HepG2 (cell line): ENCODE data around the gene FAM20C. TPM values are rescaled to one million over a fixed set of nuclear protein-coding genes. Genes with fewer than 3 reads are reported as not detected.

ENCODE experiments used
- ATAC-seq: fragments of 200-7000 bp; cut with Tn5 transposase; 3 replicates; pipeline ENCODE4 v1.9.1; 2020; ENCODE audit warnings: mild to moderate bottlenecking, moderate library complexity
- BruUV-seq: library from RNA; stranded (reverse); fragments of 400-500 nt; replicated peaks from 2 replicates; lab custom pipeline; 2021; lab: Mats Ljungman, UMichigan
- CTCF ChIA-PET: fragments of 300-600 bp; formaldehyde crosslinking; extraction: SDS; loops from one replicate; lab custom pipeline; 2021; ENCODE audit warnings: low total read pairs, inconsistent platforms, low intra/inter-chr PET ratio; lab: Yijun Ruan, JAX
- POLR2A ChIA-PET: fragments of 350-600 bp; sonication (Branson Sonifier 250); formaldehyde crosslinking; loops from one replicate; lab custom pipeline; 2020; ENCODE audit warnings: antibody characterized with exemption, inconsistent platforms; lab: Yijun Ruan, JAX
- DNase-seq: peaks from one replicate; pipeline ENCODE4 v3.0.0-alpha.2; 2015; ENCODE audit warnings: low spot score
- FAIRE-seq: peaks from 3 replicates; lab custom pipeline; 2011; peaks lifted over from hg19 to GRCh38; lab: Jason Lieb, UNC
- H2AFZ ChIP-seq: one replicate; pipeline ENCODE4 v1.6.1; 2011; ENCODE audit warnings: low read length, inconsistent platforms
- H3K27ac ChIP-seq: fragments of 300-600 bp; 3 replicates; pipeline ENCODE4 v1.8.0; 2011; ENCODE audit warnings: mixed run types, mild to moderate bottlenecking, mixed read lengths, low read length, inconsistent platforms; ENCODE audit not compliant: insufficient read depth; ENCODE audit errors: extremely low read length
- H3K27me3 ChIP-seq, 2 experiments: fragments of 200-600 bp in 1 of 2; 2 replicates in 1 of 2; 3 replicates in 1 of 2; pipeline versions ENCODE4 v1.6.0 to v1.8.0; 2011; ENCODE audit warnings: low read length in 2 of 2, mild to moderate bottlenecking in 2 of 2, moderate library complexity in 2 of 2, inconsistent platforms in 1 of 2; ENCODE audit not compliant: insufficient read depth in 2 of 2, control insufficient read depth in 1 of 2
- H3K36me3 ChIP-seq, 2 experiments: fragments of 200-600 bp in 1 of 2; replicated peaks in 1 of 2; 2 replicates in 1 of 2; 3 replicates in 1 of 2; pipeline versions ENCODE4 v1.5.1 to v1.8.0; 2011; ENCODE audit warnings: low read length in 2 of 2, inconsistent platforms in 1 of 2; ENCODE audit not compliant: insufficient read depth in 2 of 2, control insufficient read depth in 1 of 2
- H3K4me1 ChIP-seq: 2 replicates; pipeline ENCODE4 v1.5.1; 2012; ENCODE audit warnings: low read length, inconsistent platforms; ENCODE audit not compliant: insufficient read depth
- H3K4me2 ChIP-seq: 2 replicates; pipeline ENCODE4 v1.6.0; 2011; ENCODE audit warnings: low read depth, low read length, inconsistent platforms
- H3K4me3 ChIP-seq, 3 experiments: fragments of 200-600 bp in 1 of 3; sonication (generic), shearing (Covaris generic) in 1 of 3; replicated peaks in 1 of 3; 2 replicates each; pipeline ENCODE4 v1.5.1; 2011 to 2016; ENCODE audit warnings: low read length in 3 of 3, inconsistent platforms in 2 of 3, low read depth in 2 of 3, mild to moderate bottlenecking in 2 of 3, control low read depth in 1 of 3, mixed read lengths in 1 of 3; ENCODE audit not compliant: insufficient read depth in 1 of 3
- H3K79me2 ChIP-seq: one replicate; pipeline ENCODE4 v1.6.1; 2011; ENCODE audit warnings: low read length, inconsistent platforms; ENCODE audit not compliant: insufficient read depth
- H3K9ac ChIP-seq: 2 replicates; pipeline ENCODE4 v1.6.0; 2011; ENCODE audit warnings: mild to moderate bottlenecking, low read depth, low read length, inconsistent platforms; ENCODE audit not compliant: insufficient read depth
- H3K9me3 ChIP-seq: 2 replicates; pipeline ENCODE4 v1.5.1; 2012; ENCODE audit warnings: mild to moderate bottlenecking, low read length
- H4K20me1 ChIP-seq: 2 replicates; pipeline ENCODE4 v1.6.0; 2011; ENCODE audit warnings: inconsistent platforms, mild to moderate bottlenecking, low read length, moderate library complexity; ENCODE audit not compliant: insufficient read depth
- DNMT1 ChIP-seq: sonication (generic); formaldehyde crosslinking; IDR thresholded peaks from 2 replicates; pipeline ENCODE4 v1.5.1; 2020; ENCODE audit warnings: mild to moderate bottlenecking, missing genetic modification reagents
- GLI4 ChIP-seq: sonication (generic); formaldehyde crosslinking; IDR thresholded peaks from 2 replicates; pipeline ENCODE4 v1.5.1; 2020; ENCODE audit warnings: missing genetic modification reagents, mild to moderate bottlenecking, moderate library complexity, borderline replicate concordance
- MBD4 ChIP-seq: IDR thresholded peaks from 2 replicates; pipeline ENCODE4 v1.6.1; 2012; ENCODE audit warnings: low read length, inconsistent platforms, borderline replicate concordance
- MTA1 ChIP-seq: sonication (generic); formaldehyde crosslinking; IDR thresholded peaks from 2 replicates; pipeline ENCODE4 v1.4.0; 2020; ENCODE audit warnings: missing genetic modification reagents, mild to moderate bottlenecking, borderline replicate concordance
- WGBS: methylation state at CpG from one replicate; pipeline ENCODE4 v1.1.6; 2017; ENCODE audit warnings: low lambda C conversion rate; 5-methylcytosine and 5-hydroxymethylcytosine counted together
- in situ Hi-C: cut with HindIII; loops from 2 replicates; pipeline ENCODE4 v1.10.0; 2017; ENCODE audit warnings: low pct_unique_long_range_greater_than_20kb; ENCODE audit not compliant: extremely low pct_ligation_motif_present
- intact Hi-C: fragments of 100-400 bp; cut with micrococcal nuclease; formaldehyde crosslinking; loops from one replicate; pipeline ENCODE4 v1.10.0; 2022; ENCODE audit not compliant: unreplicated experiment
- polyA plus RNA-seq, 8 experiments: library from polyadenylated mRNA; depleted of rRNA in 3 of 8; stranded (reverse) in 7 of 8; unstranded in 1 of 8; fragments of >200 nt; fragmentation: Illumina TruSeq in 4 of 8; extraction: Trizol in 4 of 8; gene quantifications; 2 replicates each; pipeline versions ENCODE4 v1.2.1 to v1.2.3, GENCODE V29; 2011 to 2016; ENCODE audit warnings: low read depth in 4 of 8, missing spikeins in 1 of 8, mixed read lengths in 1 of 8; ENCODE audit not compliant: insufficient read depth in 1 of 8
- total RNA-seq, 5 experiments: library from RNA; depleted of rRNA; stranded (reverse); fragments of >200 nt; fragmentation: Illumina TruSeq; extraction: Trizol; gene quantifications; 2 replicates each; pipeline ENCODE4 v1.2.3, GENCODE V29; 2016; ENCODE audit warnings: low read depth in 1 of 5
- TF ChIP-seq, protein P1 (sequence below): sonication (generic); formaldehyde crosslinking; IDR thresholded peaks from 2 replicates; pipeline ENCODE4; 2020; ENCODE audit warnings: missing genetic modification reagents, mild to moderate bottlenecking, borderline replicate concordance
- TF ChIP-seq, protein P2 (sequence below): fragments of 450-650 bp; IDR thresholded peaks from 2 replicates; pipeline ENCODE4 v1.6.1; 2016

FAM20C gene
- total and polyA plus RNA-seq, 2 of the 13 experiments (the other 11 are each of a cell fraction or from before 2014, with no cell fraction given) = 11.9 to 19.9 TPM

DNA sequence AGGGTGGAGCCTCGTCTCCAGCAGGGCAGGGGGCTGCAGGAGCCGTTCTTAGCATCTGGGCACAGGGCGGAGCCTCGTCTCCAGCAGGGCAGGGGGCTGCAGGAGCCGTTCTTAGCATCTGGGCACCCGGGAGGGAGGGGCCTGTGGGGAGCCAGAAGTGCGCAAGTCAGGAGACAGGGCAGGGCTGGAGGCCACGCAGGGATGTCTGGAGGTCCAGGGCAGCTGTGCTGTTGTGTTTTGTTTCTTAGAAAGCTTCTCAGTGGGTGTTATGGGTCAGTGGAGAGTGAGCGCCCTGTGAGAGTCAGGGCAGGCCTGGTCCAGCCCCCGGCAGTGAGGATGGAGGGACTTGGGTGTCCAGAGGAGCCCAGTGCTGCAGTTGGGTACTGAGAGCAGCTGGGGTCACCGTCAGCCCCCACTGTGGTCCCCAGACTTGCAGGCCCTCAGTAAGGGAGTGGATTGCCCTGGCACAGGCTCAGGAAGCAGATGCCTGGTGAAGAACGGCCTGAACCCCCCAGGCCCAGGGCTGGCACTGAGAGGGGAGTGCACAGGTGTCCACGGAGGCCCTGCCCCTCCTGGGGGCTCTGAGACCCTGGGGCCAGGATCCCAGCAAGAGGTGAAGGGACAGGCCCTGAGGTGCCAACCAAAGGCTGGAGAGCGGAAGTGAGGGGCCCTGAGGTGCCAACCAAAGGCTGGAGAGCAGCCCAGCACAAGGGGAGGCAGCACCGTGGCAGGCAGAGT lies 29.8 kb downstream of the FAM20C start (continued):
- TF ChIP-seq, protein P1, sequence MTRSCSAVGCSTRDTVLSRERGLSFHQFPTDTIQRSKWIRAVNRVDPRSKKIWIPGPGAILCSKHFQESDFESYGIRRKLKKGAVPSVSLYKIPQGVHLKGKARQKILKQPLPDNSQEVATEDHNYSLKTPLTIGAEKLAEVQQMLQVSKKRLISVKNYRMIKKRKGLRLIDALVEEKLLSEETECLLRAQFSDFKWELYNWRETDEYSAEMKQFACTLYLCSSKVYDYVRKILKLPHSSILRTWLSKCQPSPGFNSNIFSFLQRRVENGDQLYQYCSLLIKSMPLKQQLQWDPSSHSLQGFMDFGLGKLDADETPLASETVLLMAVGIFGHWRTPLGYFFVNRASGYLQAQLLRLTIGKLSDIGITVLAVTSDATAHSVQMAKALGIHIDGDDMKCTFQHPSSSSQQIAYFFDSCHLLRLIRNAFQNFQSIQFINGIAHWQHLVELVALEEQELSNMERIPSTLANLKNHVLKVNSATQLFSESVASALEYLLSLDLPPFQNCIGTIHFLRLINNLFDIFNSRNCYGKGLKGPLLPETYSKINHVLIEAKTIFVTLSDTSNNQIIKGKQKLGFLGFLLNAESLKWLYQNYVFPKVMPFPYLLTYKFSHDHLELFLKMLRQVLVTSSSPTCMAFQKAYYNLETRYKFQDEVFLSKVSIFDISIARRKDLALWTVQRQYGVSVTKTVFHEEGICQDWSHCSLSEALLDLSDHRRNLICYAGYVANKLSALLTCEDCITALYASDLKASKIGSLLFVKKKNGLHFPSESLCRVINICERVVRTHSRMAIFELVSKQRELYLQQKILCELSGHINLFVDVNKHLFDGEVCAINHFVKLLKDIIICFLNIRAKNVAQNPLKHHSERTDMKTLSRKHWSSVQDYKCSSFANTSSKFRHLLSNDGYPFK = no peak
- no peak for TF ChIP-seq DNMT1
- TF ChIP-seq MBD4 = no peak
- TF ChIP-seq GLI4 (CRISPR knock-in tag) = no peak

DNA sequence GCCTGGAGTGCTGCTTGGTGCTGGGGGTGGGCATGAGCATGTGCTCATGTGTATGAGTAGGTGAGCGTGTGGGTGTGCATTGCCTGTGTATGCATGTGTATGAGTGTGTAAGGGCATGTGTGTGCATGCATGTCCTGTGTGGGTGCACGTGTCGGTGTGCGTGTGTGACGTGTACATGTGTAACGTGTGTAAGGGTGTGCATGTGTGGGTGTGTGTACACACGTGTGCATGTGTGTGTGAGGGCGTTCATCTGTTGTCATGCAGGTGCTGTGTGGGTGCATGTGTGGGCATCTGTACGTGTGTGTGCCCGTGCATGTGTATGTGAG lies 30.3 kb downstream of the FAM20C start:
- H3K27ac ChIP-seq = no peak overlapping the region
- H3K9me3 ChIP-seq = no peaks in the 10 kb centered on the region
- WGBS = 89% methylated on average over 10 of the region's 10 CpGs
- no peaks in the 10 kb centered on the region for H3K79me2 ChIP-seq
- no TSS peak for BruUV-seq
- H3K4me1 ChIP-seq = peaks cover 32% of the 10 kb centered on the region
- no peak overlapping the region for H3K9ac ChIP-seq
- no peak overlapping the region for H2AFZ ChIP-seq
- peaks cover 2 to 5% of the 10 kb centered on the region in 2 experiments; a peak in 3 of 5 replicates for H3K36me3 ChIP-seq
- ATAC-seq = no peak
- in situ Hi-C loops (no loop called here), intact Hi-C loops (no loop called here)
- no peak overlapping the region for H3K4me3 ChIP-seq
- ChIA-PET CTCF (no interaction called here), POLR2A (no interaction called here)
- no peak for DNase-seq
- FAIRE-seq = no peak
- H4K20me1 ChIP-seq = no peaks in the 10 kb centered on the region
- TF ChIP-seq MTA1 = no peak
- TF ChIP-seq, protein P2, sequence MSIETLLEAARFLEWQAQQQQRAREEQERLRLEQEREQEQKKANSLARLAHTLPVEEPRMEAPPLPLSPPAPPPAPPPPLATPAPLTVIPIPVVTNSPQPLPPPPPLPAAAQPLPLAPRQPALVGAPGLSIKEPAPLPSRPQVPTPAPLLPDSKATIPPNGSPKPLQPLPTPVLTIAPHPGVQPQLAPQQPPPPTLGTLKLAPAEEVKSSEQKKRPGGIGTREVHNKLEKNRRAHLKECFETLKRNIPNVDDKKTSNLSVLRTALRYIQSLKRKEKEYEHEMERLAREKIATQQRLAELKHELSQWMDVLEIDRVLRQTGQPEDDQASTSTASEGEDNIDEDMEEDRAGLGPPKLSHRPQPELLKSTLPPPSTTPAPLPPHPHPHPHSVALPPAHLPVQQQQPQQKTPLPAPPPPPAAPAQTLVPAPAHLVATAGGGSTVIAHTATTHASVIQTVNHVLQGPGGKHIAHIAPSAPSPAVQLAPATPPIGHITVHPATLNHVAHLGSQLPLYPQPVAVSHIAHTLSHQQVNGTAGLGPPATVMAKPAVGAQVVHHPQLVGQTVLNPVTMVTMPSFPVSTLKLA = peak; percentile 76
- H3K4me2 ChIP-seq = no peak overlapping the region
- no peaks in the 10 kb centered on the region for H3K27me3 ChIP-seq
